Neural progenitor cell (in vitro differentiated cells): Measurements from ENCODE around the gene CEBPB. TPM values are rescaled to one million over a fixed set of nuclear protein-coding genes. Genes with fewer than 3 reads are reported as not detected.

ENCODE experiments used
- DNase-seq: peaks from one replicate; pipeline ENCODE4 v3.0.0-alpha.2; 2016; ENCODE audit warnings: low spot score
- H2AFZ ChIP-seq: fragments of 200-600 bp; sonication (generic); replicated peaks from 2 replicates; pipeline ENCODE4 v1.6.1; 2016; ENCODE audit warnings: antibody characterized with exemption
- H3F3A ChIP-seq: fragments of 200-600 bp; sonication (generic); 2 replicates; pipeline ENCODE4 v1.6.1; 2016; ENCODE audit warnings: antibody characterized with exemption, low read depth
- H3K27ac ChIP-seq: fragments of 200-600 bp; sonication (generic); 2 replicates; pipeline ENCODE4 v1.5.1; 2016; ENCODE audit warnings: mild to moderate bottlenecking
- H3K27me3 ChIP-seq: fragments of 200-600 bp; sonication (generic); 2 replicates; pipeline ENCODE4 v1.6.1; 2016; ENCODE audit warnings: mild to moderate bottlenecking, moderate library complexity
- H3K36me3 ChIP-seq: fragments of 200-600 bp; sonication (generic); 2 replicates; pipeline ENCODE4 v1.5.1; 2016
- H3K4me1 ChIP-seq: fragments of 200-600 bp; sonication (generic); 2 replicates; pipeline ENCODE4 v1.6.1; 2016; ENCODE audit warnings: mixed run types
- H3K4me2 ChIP-seq: fragments of 200-600 bp; sonication (generic); 2 replicates; pipeline ENCODE4 v1.6.1; 2016
- H3K4me3 ChIP-seq: fragments of 200-600 bp; sonication (generic); 2 replicates; pipeline ENCODE4 v1.5.1; 2016
- H3K79me2 ChIP-seq: fragments of 200-600 bp; sonication (generic); 2 replicates; pipeline ENCODE4 v1.6.1; 2016; ENCODE audit warnings: low read depth
- H3K9ac ChIP-seq: fragments of 200-600 bp; sonication (generic); 2 replicates; pipeline ENCODE4 v1.6.1; 2016
- H3K9me3 ChIP-seq: fragments of 200-600 bp; sonication (generic); 2 replicates; pipeline ENCODE4 v1.5.1; 2016; ENCODE audit warnings: low read depth
- H4K20me1 ChIP-seq: fragments of 200-600 bp; sonication (generic); 2 replicates; pipeline ENCODE4 v1.6.1; 2016; ENCODE audit warnings: low read depth
- H3K27ac Mint-ChIP-seq: 3 replicates; pipeline ENCODE4 v1.8.0; 2021; ENCODE audit warnings: mixed read lengths
- H3K27me3 Mint-ChIP-seq: 2 replicates; pipeline ENCODE4 v1.8.0; 2022; ENCODE audit warnings: low read depth, mild to moderate bottlenecking, inconsistent platforms, moderate library complexity, mixed read lengths; ENCODE audit not compliant: insufficient read depth
- H3K36me3 Mint-ChIP-seq: 3 replicates; pipeline ENCODE4 v1.8.0; 2021; ENCODE audit warnings: mixed read lengths
- H3K4me1 Mint-ChIP-seq: 3 replicates; pipeline ENCODE4 v1.8.0; 2021; ENCODE audit warnings: mixed read lengths
- H3K4me3 Mint-ChIP-seq: 3 replicates; pipeline ENCODE4 v1.8.0; 2021; ENCODE audit warnings: mild to moderate bottlenecking, moderate library complexity, mixed read lengths
- H3K9me3 Mint-ChIP-seq: 3 replicates; pipeline ENCODE4 v1.8.0; 2020; ENCODE audit warnings: mixed read lengths
- CTCF ChIP-seq: fragments of 200-600 bp; sonication (generic); IDR thresholded peaks from 2 replicates; pipeline ENCODE4 v1.5.1; 2017; ENCODE audit warnings: antibody characterized with exemption, mild to moderate bottlenecking
- EZH2 ChIP-seq: fragments of 200-600 bp; sonication (generic); IDR thresholded peaks from 2 replicates; pipeline ENCODE4 v1.6.1; 2017; ENCODE audit warnings: antibody characterized with exemption, mild to moderate bottlenecking, moderate library complexity
- EZH2phosphoT487 ChIP-seq: fragments of 200-600 bp; sonication (generic); IDR thresholded peaks from 2 replicates; pipeline ENCODE4 v1.6.1; 2017; ENCODE audit warnings: antibody characterized with exemption
- total RNA-seq: library from RNA; depleted of rRNA; stranded (reverse); fragments of >200 nt; gene quantifications from 2 replicates; pipeline ENCODE4 v1.2.3, GENCODE V29; 2015; ENCODE audit warnings: low replicate concordance

CEBPB gene
- total RNA-seq, 1 donor from 2014 or later, result 1.8 TPM

GRCh38 chr20:50193199-50193835 is 2.7 kb downstream of the CEBPB start:
- H3K4me3 ChIP-seq, result no peak overlapping the region
- H3K27me3 ChIP-seq, result peaks cover 43% of the 10 kb centered on the region
- no peaks in the 10 kb centered on the region for H3K9me3 ChIP-seq
- peaks cover 15% of the 10 kb centered on the region for H4K20me1 ChIP-seq
- no peak overlapping the region for H3K27ac ChIP-seq
- no peak overlapping the region for H2AFZ ChIP-seq
- no peak for TF ChIP-seq EZH2
- no peak for TF ChIP-seq EZH2phosphoT487
- TF ChIP-seq CTCF, result no peak
- peak overlapping the region; percentile 91 for H3K4me3 Mint-ChIP-seq
- H3K4me1 Mint-ChIP-seq, result peaks cover 29% of the 10 kb centered on the region
- H3K27ac Mint-ChIP-seq, result no peak overlapping the region
- H3K9ac ChIP-seq, result no peak overlapping the region
- H3K27me3 Mint-ChIP-seq, result peaks cover 14% of the 10 kb centered on the region
- H3K9me3 Mint-ChIP-seq, result no peaks in the 10 kb centered on the region
- H3K36me3 ChIP-seq, result no peaks in the 10 kb centered on the region
- peak overlapping the region; percentile 99 for H3K4me2 ChIP-seq
- peaks cover 12% of the 10 kb centered on the region for H3K4me1 ChIP-seq
- no peaks in the 10 kb centered on the region for H3K79me2 ChIP-seq
- no peak for DNase-seq
- no peaks in the 10 kb centered on the region for H3K36me3 Mint-ChIP-seq
- peaks cover 11% of the 10 kb centered on the region for H3F3A ChIP-seq

GRCh38 chr20:50193836-50194421 is 3.3 kb downstream of the CEBPB start:
- no peak overlapping the region for H3K4me3 ChIP-seq
- no peak overlapping the region for H3K27ac ChIP-seq
- peaks cover 10% of the 10 kb centered on the region for H3K27me3 Mint-ChIP-seq
- no peak overlapping the region for H2AFZ ChIP-seq
- peaks cover 15% of the 10 kb centered on the region for H4K20me1 ChIP-seq
- H3K9ac ChIP-seq, result no peak overlapping the region
- no peak overlapping the region for H3K4me2 ChIP-seq
- H3K4me3 Mint-ChIP-seq, result peak overlapping the region; percentile 48
- no peaks in the 10 kb centered on the region for H3K9me3 ChIP-seq
- H3F3A ChIP-seq, result peaks cover 11% of the 10 kb centered on the region
- H3K36me3 ChIP-seq, result no peaks in the 10 kb centered on the region
- DNase-seq, result peak; percentile 27
- no peaks in the 10 kb centered on the region for H3K36me3 Mint-ChIP-seq
- H3K4me1 Mint-ChIP-seq, result peaks cover 29% of the 10 kb centered on the region
- H3K9me3 Mint-ChIP-seq, result no peaks in the 10 kb centered on the region
- no peak overlapping the region for H3K27ac Mint-ChIP-seq
- H3K79me2 ChIP-seq, result no peaks in the 10 kb centered on the region
- no peak for TF ChIP-seq CTCF
- no peak for TF ChIP-seq EZH2phosphoT487
- peaks cover 12% of the 10 kb centered on the region for H3K4me1 ChIP-seq
- peaks cover 43% of the 10 kb centered on the region for H3K27me3 ChIP-seq

- H4K20me1 ChIP-seq, result peaks cover 15% of the 10 kb centered on the region
- Mint-ChIP-seq H3K27me3 (peaks cover 7% of the 10 kb centered on the region), H3K27ac (no peak overlapping the region), H3K36me3 (no peaks in the 10 kb centered on the region), H3K4me3 (no peak overlapping the region), H3K4me1 (peaks cover 29% of the 10 kb centered on the region), H3K9me3 (no peaks in the 10 kb centered on the region)
- TF ChIP-seq EZH2phosphoT487 (no peak), CTCF (no peak), EZH2 (no peak)
- H3K36me3 ChIP-seq, result no peaks in the 10 kb centered on the region
- H3K9me3 ChIP-seq, result no peaks in the 10 kb centered on the region
- no peak overlapping the region for H3K9ac ChIP-seq
- no peak overlapping the region for H3K4me2 ChIP-seq
- H3K27me3 ChIP-seq, result peaks cover 38% of the 10 kb centered on the region
- peaks cover 12% of the 10 kb centered on the region for H3K4me1 ChIP-seq
- DNase-seq, result no peak
- H3K27ac ChIP-seq, result no peak overlapping the region
- no peaks in the 10 kb centered on the region for H3K79me2 ChIP-seq
- H2AFZ ChIP-seq, result no peak overlapping the region
- peaks cover 11% of the 10 kb centered on the region for H3F3A ChIP-seq
- no peak overlapping the region for H3K4me3 ChIP-seq
Measured at GRCh38 chr20:50194422-50194830, 3.8 kb downstream of the CEBPB start.
